GM18498 (cell line): ENCODE data around the gene RIOK3.
"Not testable (repeated sequence)": the region's sequence is repeated elsewhere in the genome, so short reads cannot be mapped to it uniquely, and the experiment has no call there.

Source experiments
- ATAC-seq: cut with Tn5 transposase; IDR thresholded peaks from one replicate; pipeline ENCODE4 v1.9.1; 2021; ENCODE audit warnings: mild to moderate bottlenecking, moderate library complexity; ENCODE audit not compliant: unreplicated experiment

Gene RIOK3

DNA sequence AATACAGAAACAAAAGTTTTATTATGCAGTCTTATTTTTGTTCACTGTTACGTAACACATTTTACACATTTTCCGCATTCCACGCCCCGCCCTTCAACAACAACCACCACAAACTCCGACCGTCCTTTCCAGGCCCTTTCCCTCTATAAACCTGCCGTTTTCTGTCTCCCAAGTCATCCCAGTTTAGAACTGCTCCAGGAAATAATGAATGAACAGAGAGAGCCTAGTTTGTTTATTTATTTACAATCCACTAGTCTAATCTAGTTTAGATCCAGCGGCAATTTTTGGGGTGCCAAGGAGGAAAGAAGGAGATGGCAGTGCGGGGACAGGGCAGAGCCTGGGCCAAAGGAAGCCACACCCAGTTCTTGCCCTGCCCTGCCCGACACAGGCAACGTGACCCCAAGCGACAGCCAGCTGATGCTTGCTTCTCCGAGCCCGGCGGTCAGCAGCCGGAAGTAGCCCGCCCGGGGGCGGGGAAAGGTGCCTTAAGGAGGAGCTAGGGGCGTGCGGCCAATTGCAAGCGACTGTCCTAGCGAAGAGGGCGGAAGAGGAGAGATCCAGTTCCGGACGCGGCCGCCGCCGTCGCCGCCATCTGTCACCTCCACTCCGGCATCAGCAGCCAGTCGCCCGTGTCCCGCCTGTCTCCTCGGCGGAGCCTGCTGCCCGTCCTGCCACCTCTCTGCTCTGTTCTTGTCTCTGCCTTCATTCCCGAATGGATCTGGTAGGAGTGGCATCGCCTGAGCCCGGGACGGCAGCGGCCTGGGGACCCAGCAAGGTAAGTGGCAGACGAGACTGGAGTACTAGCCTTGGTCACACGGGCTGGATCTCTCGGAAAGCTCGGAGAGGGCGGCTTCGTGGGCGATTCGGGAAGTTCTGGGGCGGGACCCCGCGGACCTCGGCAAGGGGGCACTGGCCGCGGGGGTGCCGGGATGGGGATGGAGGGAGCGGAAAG lies at the start of gene RIOK3:
Gene RIOK3, plus strand, starts transcription at position 560 of the 952 bp plus-strand sequence. Its CDS starts 153 bp downstream, at position 713.
- peak; percentile 96 for ATAC-seq

- ATAC-seq: no peak
These were observed 49.8 kb upstream of the RIOK3 start for GRCh38 chr18:23403310-23403709.

- ATAC-seq: no peak
These were observed 47.5 kb upstream of the RIOK3 start for GRCh38 chr18:23405636-23406035.

DNA sequence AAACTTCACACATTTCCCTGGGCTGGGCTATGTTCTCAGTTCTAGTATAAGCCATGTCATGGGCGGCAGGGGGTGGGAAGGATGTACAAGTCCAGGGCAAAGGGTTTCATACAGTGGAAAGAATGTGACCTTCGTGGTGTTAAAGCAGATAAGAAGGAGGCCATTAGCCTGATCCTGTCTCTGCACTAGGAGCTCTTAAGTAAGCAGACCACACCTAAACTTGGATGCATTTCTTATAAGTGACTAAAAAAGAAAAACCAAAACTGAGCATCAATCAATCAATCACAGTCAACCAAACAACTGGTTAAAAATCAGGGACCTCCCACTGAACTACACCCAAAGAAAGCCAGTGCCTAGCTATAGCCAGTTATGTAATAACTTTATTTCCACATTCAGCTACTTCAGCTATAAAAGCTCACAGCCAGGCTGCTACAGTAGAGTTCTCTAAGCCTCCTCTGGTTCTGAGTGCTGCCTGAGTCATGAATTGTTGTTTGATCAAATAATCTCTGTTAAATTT lies 46.8 kb upstream of the RIOK3 start:
- ATAC-seq: no peak

GRCh38 chr18:23412351-23412964 lies 40.6 kb upstream of the RIOK3 start:
- ATAC-seq: no peak

GRCh38 chr18:23415515-23415914 lies 37.6 kb upstream of the RIOK3 start:
- ATAC-seq: no peak

DNA sequence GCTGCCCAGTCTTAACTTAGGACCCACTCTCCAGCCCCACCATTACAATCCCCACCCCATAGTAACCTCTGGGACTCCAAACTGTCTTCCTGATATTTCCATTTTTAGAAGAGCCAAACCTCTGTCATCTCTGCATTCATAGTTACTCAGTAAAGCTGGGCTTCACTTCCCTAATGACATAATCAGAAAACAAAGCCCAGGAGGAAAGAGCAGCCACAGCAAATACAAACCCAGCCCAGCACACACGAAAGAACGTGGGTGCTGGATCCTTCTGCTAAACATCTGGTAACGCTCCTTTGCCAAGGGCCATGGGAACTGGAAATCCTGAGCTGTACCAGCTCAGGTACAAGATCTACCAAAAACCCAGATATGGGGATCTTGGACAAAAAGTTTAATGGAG lies 36.8 kb upstream of the RIOK3 start:
- ATAC-seq: no peak

DNA sequence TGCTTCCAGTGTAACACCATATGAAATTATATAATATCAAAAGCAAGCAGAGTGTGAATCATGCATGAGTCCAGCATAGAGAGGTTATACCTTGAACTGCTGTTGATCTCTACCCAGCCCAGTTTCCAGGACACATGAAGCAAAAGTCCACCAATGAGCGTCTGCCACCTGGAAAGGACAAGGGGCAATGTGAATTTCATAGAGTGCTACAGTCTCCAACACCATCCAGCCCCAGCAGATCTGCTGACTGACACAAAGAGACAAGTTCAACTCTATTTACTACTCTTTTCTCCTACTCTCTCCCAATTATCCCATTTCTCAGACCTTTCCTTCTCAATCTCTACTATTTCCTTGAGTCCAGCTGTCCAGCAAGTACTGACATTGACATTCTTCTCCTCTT lies 31.8 kb upstream of the RIOK3 start:
- ATAC-seq: no peak

DNA sequence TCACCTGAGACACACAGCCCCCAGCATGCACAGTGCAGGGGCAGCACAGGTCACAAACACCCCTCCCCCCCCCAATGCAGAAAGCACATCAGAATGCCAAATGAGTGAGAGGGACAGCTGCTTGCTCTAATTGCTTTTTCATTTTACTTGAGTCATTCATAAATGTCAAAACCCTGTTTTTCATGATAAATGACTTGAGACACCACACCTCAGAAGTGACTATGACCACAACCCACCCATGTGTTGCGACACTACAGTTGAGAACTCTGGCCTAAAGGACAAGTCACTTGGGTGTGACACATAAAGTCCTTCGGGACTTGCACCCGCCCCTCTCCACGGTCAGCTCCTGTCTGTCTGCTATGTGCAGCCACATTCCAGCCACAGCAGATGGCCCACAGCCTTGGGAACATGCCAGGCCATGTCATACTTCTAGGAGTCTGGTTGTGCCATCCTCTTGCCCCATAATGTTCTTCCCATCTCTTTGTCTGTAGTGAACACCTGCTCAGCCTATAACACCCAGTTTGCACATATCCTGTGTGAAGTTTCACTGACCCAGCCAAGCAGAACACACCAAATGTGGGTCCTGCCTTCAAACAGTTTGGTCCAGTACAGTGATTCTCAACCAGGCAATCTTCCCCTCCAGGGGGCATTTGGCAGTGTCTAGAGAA lies 30.2 kb upstream of the RIOK3 start:
- peak; percentile 95 for ATAC-seq

DNA sequence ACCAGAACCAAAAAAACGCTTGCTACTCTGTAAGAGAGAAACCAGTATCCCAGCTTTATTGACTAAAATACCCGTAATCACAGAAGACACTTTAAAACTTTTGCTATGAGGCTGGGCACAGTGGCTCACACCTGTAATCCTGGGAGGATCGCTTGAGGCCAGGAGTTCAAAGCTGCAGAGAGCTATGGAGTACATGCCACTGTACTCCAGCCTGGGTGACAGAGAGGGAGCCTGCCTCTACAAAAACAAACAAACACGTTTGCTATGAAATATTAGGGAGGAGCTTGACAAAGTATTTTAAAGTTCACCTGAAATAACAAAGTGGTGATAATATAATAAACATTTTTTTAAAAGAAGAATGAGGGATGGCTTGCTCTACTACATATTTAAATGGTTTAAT lies 28.5 kb upstream of the RIOK3 start:
- ATAC-seq: no peak

DNA sequence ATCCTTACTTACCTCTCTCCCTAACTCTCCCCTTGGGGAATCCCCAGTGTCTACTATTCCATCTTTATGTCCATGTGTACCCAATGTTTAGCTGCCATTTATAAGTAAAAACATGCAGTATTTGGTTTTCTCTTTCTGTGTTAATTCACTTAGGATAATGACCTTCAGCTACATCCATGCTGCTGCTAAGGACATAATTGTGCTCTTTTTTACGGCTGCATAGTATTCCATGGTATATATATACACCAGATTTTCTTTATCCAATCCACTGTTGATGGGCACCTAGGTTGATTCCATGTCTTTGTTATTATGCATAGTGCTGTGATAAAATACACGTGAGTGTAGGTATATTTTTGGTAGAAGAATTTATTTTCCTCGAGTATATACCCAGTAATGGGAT lies 24.3 kb upstream of the RIOK3 start:
- no peak for ATAC-seq

DNA sequence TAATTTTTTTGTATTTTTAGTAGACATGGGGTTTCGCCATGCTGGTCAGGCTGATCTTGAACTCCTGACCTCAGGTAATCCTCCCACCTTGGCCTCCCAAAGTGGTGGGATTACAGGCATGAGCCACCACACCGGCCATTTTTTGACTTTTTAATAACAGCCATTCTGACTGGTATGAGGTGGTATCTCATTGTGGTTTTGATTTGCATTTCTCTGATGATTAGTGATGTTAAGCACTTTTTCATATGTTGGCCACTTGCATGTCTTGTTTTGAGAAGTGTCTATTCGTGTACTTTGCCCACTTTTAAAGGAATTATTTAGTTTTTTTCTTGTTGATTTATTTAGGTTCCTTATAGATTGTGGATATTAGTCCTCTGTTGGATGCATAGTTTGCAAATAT lies 23.5 kb upstream of the RIOK3 start:
- not testable (repeated sequence) for ATAC-seq

- ATAC-seq: no peak
These were observed 19.7 kb upstream of the RIOK3 start for GRCh38 chr18:23433360-23433759.

GRCh38 chr18:23437357-23438045 lies 15.6 kb upstream of the RIOK3 start:
- ATAC-seq: peak; percentile 99

- no peak for ATAC-seq
These were observed 15.1 kb upstream of the RIOK3 start for GRCh38 chr18:23438046-23438377.

- no peak for ATAC-seq
These were observed 14.3 kb upstream of the RIOK3 start for GRCh38 chr18:23438608-23439366.

DNA sequence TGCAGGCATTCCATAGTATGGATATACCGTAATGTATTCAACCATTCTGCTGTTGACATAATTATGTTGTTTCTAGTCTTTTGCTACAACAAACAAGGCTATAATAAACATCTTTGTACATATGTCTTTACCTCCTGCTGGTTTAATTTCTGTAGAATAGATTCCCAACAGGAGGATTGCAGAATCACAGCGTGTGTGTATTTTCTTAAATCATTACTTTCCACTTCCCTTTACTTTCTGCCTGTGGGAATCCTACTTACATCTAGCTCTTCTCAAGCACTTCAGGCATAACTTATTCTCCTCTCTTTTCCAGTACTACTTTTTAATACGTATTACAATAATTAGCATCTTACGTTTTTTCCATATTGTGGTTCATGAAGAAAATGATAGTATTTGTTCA lies 13.0 kb upstream of the RIOK3 start:
- no peak for ATAC-seq

DNA sequence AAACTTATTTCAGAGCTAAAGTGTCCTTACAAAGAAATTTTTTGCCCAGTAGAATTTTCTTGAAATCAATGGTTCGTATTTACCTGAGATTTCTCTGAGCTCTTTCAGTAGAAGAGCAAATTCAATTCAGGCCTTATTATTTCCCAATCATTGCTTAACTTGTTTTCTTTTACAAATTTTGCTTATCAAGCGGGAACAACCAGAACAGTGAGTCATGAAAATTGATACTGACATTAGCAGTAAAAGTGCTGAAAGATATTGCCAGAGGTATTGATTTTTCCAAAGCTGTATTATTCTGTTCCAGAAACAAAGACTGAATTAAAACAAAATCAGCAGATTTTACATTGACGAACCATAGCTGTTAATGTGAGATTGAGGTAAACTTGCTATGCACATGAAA lies 10.1 kb upstream of the RIOK3 start:
- no peak for ATAC-seq

GRCh38 chr18:23448291-23448690 lies 4.8 kb upstream of the RIOK3 start:
- ATAC-seq: no peak

GRCh38 chr18:23450022-23450421 lies 3.1 kb upstream of the RIOK3 start:
- ATAC-seq: no peak
